Stimulated activated CD4-positive, alpha-beta T cell treated with anti-CD3 and anti-CD28 coated beads, Interleukin-15, amount 100 ng/mL, for 1 hour (primary cell): ENCODE measurements around the gene GPR22.
A peak's percentile ranks its signal among the peaks of the same experiment; 100 is the strongest.

Experiments
- DNase-seq, 2 donors: peaks; one replicate each; pipeline ENCODE4 v3.0.0-alpha.2; 2020; ENCODE audit warnings: low read depth in 1 of 2, low spot score in 1 of 2

Gene GPR22

GRCh38 chr7:107469929-107470328 is at the start of gene GPR22:
Gene GPR22, plus strand, starts transcription at chr7:107470057. Its CDS starts 4,004 bp downstream, at chr7:107474061.
- DNase-seq = no peak

GRCh38 chr7:107427462-107427861 is 42.4 kb upstream of the GPR22 start:
- no peak for DNase-seq

- DNase-seq = no peak
Observed at GRCh38 chr7:107428642-107429041, 41.2 kb upstream of the GPR22 start.

DNA sequence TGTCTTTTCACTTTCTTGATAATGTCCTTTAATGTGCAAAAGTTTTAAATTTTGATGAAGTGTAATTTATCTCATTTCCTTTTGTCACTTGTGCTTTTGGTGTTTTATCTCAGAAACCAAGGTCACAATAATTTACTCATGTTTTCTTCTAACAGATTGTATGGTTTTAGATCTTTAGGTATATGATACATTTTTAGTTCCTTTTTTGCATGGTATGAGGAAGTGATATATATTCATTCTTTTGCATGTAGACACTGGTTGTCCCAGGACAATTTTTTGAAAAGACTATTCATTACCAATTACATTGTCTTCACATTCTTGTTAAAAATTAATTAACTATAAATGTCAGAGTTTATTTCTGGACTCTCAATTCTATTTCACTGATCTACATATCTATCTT is 39.8 kb upstream of the GPR22 start:
- DNase-seq = no peak

- no peak for DNase-seq
Observed at GRCh38 chr7:107432261-107432660, 37.6 kb upstream of the GPR22 start.

- DNase-seq = no peak
Observed at GRCh38 chr7:107435749-107436148, 34.1 kb upstream of the GPR22 start.

DNA sequence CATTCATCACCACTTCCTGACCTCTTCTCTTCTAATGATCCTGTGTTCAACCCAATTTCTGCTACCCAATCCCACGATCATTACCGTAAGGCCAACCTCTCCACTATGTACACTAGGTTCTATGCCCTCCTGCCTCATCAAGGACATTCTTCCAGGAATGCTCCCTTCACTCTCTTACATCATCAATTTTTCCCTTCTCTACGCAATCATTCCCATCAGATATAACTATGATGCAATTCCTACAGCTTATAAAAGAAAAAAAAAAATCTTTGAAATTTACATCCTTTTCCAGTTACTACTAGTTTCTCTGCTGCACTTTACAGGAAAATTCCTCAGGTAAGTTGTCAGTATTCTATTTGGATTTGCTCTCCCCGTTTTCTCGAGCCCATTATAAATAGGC is 30.8 kb upstream of the GPR22 start:
- no peak for DNase-seq

- DNase-seq = no peak
Observed at GRCh38 chr7:107441581-107442422, 28.1 kb upstream of the GPR22 start.

- no peak for DNase-seq
Observed at GRCh38 chr7:107442678-107443077, 27.2 kb upstream of the GPR22 start.

DNA sequence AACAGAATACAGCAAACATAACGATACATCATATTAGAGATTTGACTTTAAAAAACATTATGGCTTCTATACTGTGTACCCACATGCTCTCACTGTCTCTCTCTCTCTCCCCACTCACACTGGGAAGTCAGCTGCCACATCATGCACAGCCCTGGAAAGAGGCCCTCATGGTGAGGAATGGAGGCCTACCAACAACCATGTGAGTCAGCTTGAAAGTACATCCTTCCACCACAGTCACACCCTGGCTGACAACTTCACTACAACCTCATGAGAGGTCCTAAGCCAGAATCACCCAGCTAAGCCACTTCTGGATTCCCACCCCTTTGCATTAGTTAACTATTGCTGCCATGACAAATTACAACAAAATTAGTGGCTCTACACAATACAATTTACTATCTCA is 23.3 kb upstream of the GPR22 start:
- DNase-seq = no peak

DNA sequence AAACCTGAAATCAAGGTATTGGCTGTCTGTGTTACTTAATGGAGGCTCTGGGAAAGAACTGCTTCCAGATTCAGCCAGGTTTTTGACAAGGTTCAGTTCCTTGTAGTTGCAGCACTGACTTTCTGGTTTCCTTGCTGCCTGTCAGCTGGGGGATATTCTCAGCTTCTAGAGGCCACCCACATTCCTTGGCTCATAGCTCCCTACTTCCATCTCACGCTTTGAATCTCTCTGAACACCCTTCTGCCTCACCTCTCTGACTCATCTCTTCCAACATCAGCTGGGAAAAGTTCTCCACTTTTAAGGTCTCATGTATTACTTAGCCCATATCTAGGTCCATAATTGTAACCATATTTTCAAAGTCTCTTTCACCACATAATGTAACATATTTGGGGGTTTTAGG is 22.9 kb upstream of the GPR22 start:
- no peak for DNase-seq

GRCh38 chr7:107450970-107451369 is 18.9 kb upstream of the GPR22 start:
- no peak for DNase-seq

DNA sequence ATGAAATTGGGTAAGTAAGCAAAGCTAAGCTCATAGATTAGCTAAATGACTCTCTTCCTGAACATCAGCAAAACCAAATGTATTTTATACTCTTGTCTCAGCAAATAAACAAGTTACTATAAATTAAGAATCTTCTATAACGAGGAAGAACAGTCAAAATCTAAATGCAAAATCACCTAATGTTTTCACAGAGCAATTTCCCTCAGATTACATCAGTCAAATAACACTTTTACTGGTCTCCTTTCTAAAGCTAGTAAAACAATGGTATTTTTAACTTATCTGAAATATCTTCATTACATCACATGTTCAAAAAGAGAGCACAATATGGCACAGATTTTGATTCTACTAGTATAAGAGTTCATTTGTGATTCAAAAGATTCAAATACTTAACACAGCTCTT is 16.5 kb upstream of the GPR22 start:
- DNase-seq = no peak

DNA sequence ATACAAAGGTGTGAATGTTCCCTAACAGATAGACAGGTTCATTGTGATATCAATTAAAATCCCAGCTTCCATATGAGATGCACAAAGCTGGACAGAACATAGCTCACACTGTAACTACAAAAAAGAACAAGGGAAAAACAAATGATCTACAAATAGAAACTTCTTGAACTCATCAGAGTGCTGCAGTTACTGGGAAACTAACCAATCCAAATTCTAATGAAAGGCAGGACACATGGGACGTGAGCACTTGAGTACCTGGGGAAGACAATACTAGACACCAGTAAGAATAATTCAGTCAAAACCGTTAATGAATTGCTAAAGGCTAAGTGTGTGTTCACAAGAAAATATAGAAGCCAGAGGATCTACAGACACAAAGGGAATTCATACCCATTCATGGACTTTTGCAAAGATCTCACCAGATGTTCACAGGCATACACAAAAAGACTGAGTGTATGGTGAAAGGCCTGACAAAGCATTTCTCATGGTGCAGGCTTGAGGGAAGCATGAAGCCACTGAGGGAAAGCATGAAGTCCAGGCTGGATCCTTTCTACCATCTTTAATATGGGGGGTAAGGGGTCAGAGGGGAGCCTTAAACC is 7.8 kb upstream of the GPR22 start:
- no peak for DNase-seq

GRCh38 chr7:107463139-107464078 is 6.4 kb upstream of the GPR22 start:
- peak; percentile 7 to 8 for DNase-seq

DNA sequence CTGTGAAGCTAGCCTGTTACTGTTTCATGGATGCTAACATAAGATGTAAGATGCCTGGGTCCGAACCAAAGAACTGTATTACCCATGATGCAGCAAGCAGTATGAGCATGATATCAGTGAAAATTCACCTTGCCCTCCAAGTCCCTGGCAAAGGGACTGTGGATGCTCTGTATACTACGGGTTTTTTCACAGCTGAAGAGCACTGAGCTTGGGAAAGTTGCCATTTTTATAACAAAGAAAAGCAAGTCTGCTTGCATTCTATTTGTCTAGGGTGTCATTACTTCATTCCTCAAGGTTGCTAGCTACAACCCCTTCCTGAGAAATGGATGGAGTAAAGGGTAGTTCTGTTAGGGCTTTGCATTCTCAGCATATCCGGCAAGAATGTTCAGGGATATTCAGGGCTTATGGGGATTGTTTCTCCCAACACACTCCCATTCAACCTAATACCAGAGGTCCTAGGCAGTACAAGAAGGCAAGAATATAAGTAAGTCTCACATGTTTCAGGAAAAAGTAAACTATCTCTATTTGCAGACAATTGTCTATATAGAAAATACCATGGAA is 5.1 kb upstream of the GPR22 start:
- DNase-seq = no peak

DNA sequence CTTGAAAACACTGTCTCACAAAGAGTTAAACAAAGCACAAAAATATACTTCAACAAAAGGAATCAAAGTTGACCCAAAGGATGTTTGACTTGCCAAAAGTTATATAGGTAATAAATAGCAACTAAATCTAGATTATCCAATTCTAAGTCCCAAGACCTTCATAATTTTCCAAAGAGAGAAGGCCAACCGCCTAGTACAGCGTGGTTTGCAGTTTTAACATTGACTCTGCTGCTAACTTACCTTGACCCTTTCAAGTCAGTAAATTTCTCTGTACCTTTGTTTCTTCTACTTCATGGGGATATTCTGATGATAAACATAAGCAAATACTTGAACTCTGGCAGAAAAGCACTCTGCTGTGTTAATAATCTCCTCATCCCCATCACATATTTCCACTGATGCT is 1.9 kb upstream of the GPR22 start:
- no peak for DNase-seq

GRCh38 chr7:107468824-107469223 is 1.0 kb upstream of the GPR22 start:
- DNase-seq = no peak

DNA sequence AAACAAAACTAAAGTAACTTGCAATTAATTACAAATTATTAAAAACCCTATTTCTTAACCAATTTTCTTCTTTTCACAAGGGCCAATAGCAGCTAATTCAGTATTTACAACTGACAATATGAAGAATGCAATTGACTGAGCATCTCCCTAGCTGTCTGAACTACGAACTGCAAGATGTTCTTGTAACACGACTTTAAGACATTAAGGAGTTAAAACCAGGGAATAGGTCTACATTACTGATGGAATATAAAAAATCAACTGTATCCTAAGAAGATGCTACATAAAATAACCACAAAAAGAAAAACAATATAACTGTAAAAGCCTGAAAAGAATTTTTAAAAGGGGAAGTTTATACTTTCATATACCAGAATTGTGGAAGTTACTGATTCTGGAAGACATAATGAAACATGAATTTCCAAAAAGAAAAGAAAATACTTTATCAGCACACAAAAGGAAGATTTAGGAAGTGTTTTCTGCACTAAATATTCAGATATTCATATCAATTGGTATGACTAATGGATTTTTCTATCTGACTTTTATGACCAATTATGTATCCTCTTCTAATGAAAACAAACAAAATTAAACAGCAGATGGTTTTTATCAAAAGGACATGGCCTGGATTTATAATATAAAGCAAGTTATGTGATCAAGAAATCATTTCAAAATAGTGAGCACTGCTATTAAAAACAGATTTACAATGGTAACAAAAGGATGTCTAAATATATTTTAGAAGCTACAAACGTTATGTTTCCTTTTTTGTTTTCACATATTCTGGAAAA is 1.6 kb downstream of the GPR22 start:
- DNase-seq = no peak

GRCh38 chr7:107472116-107472515 is 2.3 kb downstream of the GPR22 start:
- DNase-seq = no peak

DNA sequence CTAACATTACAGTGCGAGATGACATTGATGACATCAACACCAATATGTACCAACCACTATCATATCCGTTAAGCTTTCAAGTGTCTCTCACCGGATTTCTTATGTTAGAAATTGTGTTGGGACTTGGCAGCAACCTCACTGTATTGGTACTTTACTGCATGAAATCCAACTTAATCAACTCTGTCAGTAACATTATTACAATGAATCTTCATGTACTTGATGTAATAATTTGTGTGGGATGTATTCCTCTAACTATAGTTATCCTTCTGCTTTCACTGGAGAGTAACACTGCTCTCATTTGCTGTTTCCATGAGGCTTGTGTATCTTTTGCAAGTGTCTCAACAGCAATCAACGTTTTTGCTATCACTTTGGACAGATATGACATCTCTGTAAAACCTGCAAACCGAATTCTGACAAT is 4.3 kb downstream of the GPR22 start:
- DNase-seq = no peak
